Activated naive CD4-positive, alpha-beta T cell treated with anti-CD3 and anti-CD28 coated beads, Interleukin-2, amount 50 U/mL, for 24 hours (primary cell): ENCODE results near the gene DCTPP1.
"Not testable (repeated sequence)": the region's sequence is repeated elsewhere in the genome, so short reads cannot be mapped to it uniquely, and the experiment has no call there.

Experiments used
- H3K27ac Mint-ChIP-seq: one replicate; pipeline ENCODE4 v1.8.0; 2021; ENCODE audit warnings: mild to moderate bottlenecking, mixed read lengths
- H3K27me3 Mint-ChIP-seq: one replicate; pipeline ENCODE4 v1.8.0; 2021; ENCODE audit warnings: mixed read lengths
- H3K36me3 Mint-ChIP-seq: one replicate; pipeline ENCODE4 v1.8.0; 2021; ENCODE audit warnings: mixed read lengths
- H3K4me1 Mint-ChIP-seq: one replicate; pipeline ENCODE4 v1.8.0; 2021; ENCODE audit warnings: mixed read lengths
- H3K4me3 Mint-ChIP-seq: one replicate; pipeline ENCODE4 v1.8.0; 2021; ENCODE audit warnings: mild to moderate bottlenecking, mixed read lengths
- H3K9me3 Mint-ChIP-seq: one replicate; pipeline ENCODE4 v1.8.0; 2021; ENCODE audit warnings: mixed read lengths

Gene DCTPP1

GRCh38 chr16:30429678-30430427, at the start of gene DCTPP1:
DCTPP1 (minus strand) TSS chr16:30430030; CDS start chr16:30429980, 50 bp downstream.
- Mint-ChIP-seq H3K36me3 (peaks cover 12% of the 10 kb centered on the region), H3K4me3 (no peak within 1 kb of the TSS), H3K9me3 (no peaks in the 10 kb centered on the region), H3K27ac (peak within 1 kb of the TSS; percentile 51), H3K27me3 (no peaks in the 10 kb centered on the region), H3K4me1 (peaks cover 27% of the 10 kb centered on the region)

DNA sequence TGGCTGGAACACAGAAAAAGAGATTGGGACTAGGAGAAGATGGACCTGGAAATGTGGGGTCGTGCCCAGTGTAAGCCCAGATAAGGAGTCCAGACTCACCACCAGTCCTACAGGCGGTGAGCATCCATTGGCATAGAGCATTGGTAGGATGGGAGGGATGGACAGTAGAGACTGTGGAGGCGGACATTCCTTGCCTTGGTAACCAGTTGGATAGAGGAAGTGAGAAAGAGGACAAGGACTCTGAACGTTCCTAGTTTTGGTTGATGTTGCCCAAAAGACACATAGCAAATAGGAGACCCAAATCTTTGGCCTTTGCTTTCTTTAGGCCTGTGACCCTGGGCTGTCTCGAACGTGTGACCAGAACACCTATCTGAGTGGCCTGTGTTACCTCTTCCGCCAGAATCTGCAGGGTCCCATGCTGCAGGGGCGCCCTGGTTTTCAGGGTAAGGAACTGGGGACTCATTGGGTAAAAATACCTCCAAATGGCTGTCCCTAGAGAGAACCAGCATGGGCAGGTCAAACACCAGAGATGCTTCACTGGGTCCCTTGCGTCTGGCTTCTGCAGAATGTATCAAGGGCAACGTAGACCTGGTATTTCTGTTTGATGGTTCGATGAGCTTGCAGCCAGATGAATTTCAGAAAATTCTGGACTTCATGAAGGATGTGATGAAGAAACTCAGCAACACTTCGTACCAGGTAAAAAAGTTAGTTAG, 49.1 kb upstream of the DCTPP1 start:
- Mint-ChIP-seq H3K4me3 (no peak overlapping the region), H3K27me3 (no peaks in the 10 kb centered on the region), H3K36me3 (peaks cover 31% of the 10 kb centered on the region), H3K4me1 (peaks cover 68% of the 10 kb centered on the region), H3K27ac (peak overlapping the region; percentile 33), H3K9me3 (no peaks in the 10 kb centered on the region)

DNA sequence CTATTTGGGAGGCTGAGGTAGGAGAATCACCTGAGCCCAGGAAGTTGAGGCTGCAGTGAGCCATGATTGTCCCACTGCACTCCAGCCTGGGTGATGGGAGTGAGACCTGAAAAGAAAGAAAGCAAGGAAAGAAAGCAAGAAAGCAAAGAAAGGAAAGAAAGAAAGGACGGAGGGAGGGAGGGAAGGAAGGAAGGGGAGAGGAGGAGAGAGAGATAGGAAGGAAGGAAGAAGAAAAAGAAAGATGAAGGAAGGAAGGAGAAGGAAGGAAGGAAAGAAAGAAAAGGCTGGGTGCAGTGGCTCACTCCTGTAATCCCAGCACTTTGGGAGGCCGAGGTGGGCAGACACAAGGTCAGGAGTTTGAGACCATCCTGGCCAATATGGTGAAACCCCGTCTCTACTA, 47.9 kb upstream of the DCTPP1 start:
- not testable (repeated sequence) for H3K9me3 Mint-ChIP-seq, H3K4me3 Mint-ChIP-seq, H3K27me3 Mint-ChIP-seq
- H3K4me1 Mint-ChIP-seq = peaks cover 72% of the 10 kb centered on the region
- peak overlapping the region; percentile 68 for H3K27ac Mint-ChIP-seq
- H3K36me3 Mint-ChIP-seq = peaks cover 30% of the 10 kb centered on the region

- Mint-ChIP-seq H3K36me3 (peaks cover 27% of the 10 kb centered on the region), H3K27me3 (no peaks in the 10 kb centered on the region), H3K4me1 (peaks cover 74% of the 10 kb centered on the region), H3K4me3 (no peak overlapping the region), H3K9me3 (no peaks in the 10 kb centered on the region), H3K27ac (no peak overlapping the region)
These were observed 47.2 kb upstream of the DCTPP1 start for GRCh38 chr16:30476991-30477390.

DNA sequence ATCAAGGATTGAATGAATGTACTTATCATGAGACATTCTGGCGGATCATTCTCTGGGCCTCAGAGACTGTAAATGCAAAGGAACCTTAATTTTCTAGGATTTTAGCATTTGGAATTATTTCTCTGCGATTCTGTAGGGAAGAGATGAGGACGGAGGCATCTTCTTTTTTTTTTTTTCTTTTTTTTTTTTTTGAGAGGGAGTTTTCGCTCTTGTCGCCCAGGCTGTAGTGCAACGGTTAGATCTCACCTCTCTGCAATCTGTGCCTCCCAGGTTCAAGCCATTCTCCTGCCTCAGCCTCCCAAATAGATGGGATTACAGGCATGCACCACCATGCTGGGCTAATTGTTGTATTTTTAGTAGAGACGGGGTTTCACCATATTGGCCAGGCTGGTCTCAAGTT, 44.9 kb upstream of the DCTPP1 start:
- H3K9me3 Mint-ChIP-seq = no peaks in the 10 kb centered on the region
- H3K36me3 Mint-ChIP-seq = peaks cover 18% of the 10 kb centered on the region
- H3K4me3 Mint-ChIP-seq = peak overlapping the region; percentile 87
- H3K27me3 Mint-ChIP-seq = no peaks in the 10 kb centered on the region
- H3K27ac Mint-ChIP-seq = peak overlapping the region; percentile 92
- H3K4me1 Mint-ChIP-seq = peaks cover 71% of the 10 kb centered on the region

DNA sequence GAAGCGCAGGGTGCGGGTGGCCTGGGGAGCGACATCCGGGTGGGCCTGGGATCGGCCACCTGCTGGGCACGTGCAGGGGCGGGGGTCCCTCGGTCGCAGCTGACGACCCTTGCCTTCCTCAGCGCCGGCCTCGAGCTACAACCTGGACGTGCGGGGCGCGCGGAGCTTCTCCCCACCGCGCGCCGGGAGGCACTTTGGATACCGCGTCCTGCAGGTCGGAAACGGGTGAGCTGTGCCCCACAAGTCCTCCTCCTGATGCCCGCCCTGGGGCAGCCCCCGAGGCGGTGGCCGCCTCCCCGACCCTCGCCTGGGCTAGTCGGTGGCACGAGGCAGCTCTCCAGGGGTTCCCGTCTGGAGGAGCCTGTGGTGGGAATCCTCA, 44.2 kb upstream of the DCTPP1 start:
- Mint-ChIP-seq H3K27me3 (no peaks in the 10 kb centered on the region), H3K9me3 (no peaks in the 10 kb centered on the region), H3K4me1 (peaks cover 74% of the 10 kb centered on the region), H3K4me3 (peak overlapping the region; percentile 98), H3K27ac (peak overlapping the region; percentile 99), H3K36me3 (peaks cover 18% of the 10 kb centered on the region)

DNA sequence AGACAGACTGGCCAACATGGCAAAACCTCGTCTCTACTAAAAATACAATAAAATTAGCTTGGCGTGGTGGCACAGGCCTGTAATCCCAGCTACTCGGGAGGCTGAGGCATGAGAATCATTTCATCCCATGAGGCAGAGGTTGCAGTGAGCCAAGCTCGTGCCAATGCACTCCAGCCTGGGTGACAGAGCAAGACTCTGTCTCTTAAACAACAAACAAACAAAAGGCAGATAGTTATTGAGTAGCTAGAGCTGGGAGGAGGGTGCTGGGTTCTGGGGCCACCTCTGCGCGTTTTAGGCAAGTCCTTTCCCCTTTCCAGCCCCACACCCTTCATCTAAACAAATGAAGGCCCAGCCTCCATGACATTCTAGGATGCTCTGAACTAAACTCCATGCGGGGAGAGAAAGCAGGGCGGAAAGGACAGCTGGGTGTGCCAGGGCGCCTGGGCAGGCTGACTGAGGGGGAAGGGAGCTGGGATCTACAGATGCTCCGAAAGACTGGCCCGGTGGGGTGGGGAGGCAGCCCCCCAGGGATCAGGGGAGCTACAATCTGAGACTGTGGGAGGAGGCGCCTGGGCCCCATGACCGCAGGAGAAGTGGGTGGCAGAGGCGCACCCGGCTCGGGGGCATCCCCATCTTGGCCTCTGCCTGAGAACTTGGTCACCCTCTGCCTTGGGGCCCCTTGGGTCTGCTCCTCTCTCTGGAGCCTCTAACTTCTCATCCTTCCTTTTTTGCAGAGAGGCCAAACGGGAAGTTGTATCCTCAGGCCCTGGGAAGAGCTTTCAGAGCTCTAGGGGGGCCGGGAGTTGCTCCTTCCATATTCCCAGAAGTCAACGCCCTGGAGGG, 43.6 kb upstream of the DCTPP1 start:
- peaks cover 70% of the 10 kb centered on the region for H3K4me1 Mint-ChIP-seq
- no peaks in the 10 kb centered on the region for H3K9me3 Mint-ChIP-seq
- H3K4me3 Mint-ChIP-seq = peak overlapping the region; percentile 98
- no peaks in the 10 kb centered on the region for H3K27me3 Mint-ChIP-seq
- H3K36me3 Mint-ChIP-seq = peaks cover 16% of the 10 kb centered on the region
- peak overlapping the region; percentile 99 for H3K27ac Mint-ChIP-seq

DNA sequence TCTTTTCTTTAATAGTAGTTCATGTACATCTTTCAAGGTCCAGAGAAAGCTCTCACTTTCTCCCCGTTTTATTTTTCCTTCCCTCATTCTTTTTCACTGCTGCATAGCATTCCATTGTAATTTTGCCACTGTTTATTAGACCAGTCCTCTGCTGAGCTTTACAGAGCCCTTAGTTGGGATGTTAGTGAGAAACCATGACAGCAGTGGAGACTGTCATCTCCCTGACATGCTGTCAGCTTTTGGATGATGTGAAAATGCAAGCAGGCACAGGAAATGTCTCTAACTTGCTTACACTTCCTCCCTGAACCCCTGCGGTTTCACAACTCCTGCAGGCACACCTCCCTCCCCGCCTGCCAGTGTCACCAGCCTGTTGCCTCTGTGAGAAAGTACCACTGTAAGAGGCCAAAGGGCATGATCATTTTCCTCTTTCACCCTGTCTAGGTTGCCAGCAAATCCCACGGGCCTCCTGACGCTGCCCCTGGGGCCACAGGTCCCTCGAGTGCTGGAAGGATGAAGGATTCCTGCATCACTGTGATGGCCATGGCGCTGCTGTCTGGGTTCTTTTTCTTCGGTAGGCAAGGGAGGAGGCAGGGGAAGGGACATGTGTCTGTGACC, 42.6 kb upstream of the DCTPP1 start, which contains the start of gene ITGAL:
Gene ITGAL, plus strand, starts transcription at position 415 of the 615 bp plus-strand sequence. Its CDS starts 96 bp downstream, at position 511.
- peaks cover 13% of the 10 kb centered on the region for H3K36me3 Mint-ChIP-seq
- peaks cover 69% of the 10 kb centered on the region for H3K4me1 Mint-ChIP-seq
- H3K9me3 Mint-ChIP-seq = no peaks in the 10 kb centered on the region
- H3K27me3 Mint-ChIP-seq = no peaks in the 10 kb centered on the region
- peak within 1 kb of the TSS; percentile 99 for H3K27ac Mint-ChIP-seq
- H3K4me3 Mint-ChIP-seq = peak within 1 kb of the TSS; percentile 98

- no peak overlapping the region for H3K27ac Mint-ChIP-seq
- H3K4me3 Mint-ChIP-seq = peak overlapping the region; percentile 74
- H3K27me3 Mint-ChIP-seq = no peaks in the 10 kb centered on the region
- H3K4me1 Mint-ChIP-seq = peaks cover 68% of the 10 kb centered on the region
- H3K9me3 Mint-ChIP-seq = no peaks in the 10 kb centered on the region
- H3K36me3 Mint-ChIP-seq = peaks cover 10% of the 10 kb centered on the region
These were observed 40.8 kb upstream of the DCTPP1 start for GRCh38 chr16:30470632-30470995.

DNA sequence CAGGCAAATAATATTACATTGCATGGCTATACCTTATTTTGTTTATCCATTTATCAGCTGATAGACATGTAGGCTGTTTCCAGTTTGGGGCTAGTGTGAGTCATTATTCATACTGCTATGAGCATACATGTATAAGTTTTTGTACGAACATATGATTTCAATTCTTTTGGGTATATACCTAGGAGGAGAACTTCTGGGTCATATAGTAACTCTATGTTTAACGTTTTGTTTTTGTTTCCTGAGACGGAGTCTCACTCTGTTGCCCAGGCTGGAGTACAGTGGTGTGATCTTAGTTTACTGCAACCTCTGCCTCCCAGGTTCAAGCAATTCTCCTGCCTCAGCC, 40.3 kb upstream of the DCTPP1 start:
- peaks cover 65% of the 10 kb centered on the region for H3K4me1 Mint-ChIP-seq
- H3K27me3 Mint-ChIP-seq = no peaks in the 10 kb centered on the region
- peak overlapping the region; percentile 74 for H3K4me3 Mint-ChIP-seq
- H3K27ac Mint-ChIP-seq = peak overlapping the region; percentile 99
- no peaks in the 10 kb centered on the region for H3K9me3 Mint-ChIP-seq
- H3K36me3 Mint-ChIP-seq = peaks cover 7% of the 10 kb centered on the region

DNA sequence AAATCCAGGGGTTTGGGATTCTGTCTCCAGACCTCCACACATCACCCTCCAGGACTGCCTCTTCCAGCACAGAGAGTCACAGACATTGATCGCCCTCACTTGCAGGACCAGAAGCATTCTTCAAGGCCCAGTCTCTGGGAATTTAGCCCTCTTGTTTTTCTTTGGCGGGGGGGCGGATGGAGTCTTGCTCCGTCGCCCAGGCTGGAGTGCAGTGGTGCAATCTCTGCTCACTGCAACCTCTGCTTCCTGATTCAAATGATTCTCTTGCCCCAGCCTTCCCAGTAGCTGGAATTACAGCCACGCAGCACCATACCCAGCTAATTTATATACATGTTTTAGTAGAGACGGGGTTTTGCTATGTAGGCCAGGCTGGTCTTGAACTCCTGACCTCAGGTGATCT, 34.2 kb upstream of the DCTPP1 start:
- H3K27me3 Mint-ChIP-seq = no peaks in the 10 kb centered on the region
- no peak overlapping the region for H3K27ac Mint-ChIP-seq
- H3K9me3 Mint-ChIP-seq = no peaks in the 10 kb centered on the region
- peaks cover 42% of the 10 kb centered on the region for H3K4me1 Mint-ChIP-seq
- no peaks in the 10 kb centered on the region for H3K36me3 Mint-ChIP-seq
- no peak overlapping the region for H3K4me3 Mint-ChIP-seq

- not testable (repeated sequence) for H3K36me3 Mint-ChIP-seq, H3K27ac Mint-ChIP-seq
- peaks cover 57% of the 10 kb centered on the region for H3K4me1 Mint-ChIP-seq
These were observed 31.6 kb upstream of the DCTPP1 start for GRCh38 chr16:30461426-30461825.

DNA sequence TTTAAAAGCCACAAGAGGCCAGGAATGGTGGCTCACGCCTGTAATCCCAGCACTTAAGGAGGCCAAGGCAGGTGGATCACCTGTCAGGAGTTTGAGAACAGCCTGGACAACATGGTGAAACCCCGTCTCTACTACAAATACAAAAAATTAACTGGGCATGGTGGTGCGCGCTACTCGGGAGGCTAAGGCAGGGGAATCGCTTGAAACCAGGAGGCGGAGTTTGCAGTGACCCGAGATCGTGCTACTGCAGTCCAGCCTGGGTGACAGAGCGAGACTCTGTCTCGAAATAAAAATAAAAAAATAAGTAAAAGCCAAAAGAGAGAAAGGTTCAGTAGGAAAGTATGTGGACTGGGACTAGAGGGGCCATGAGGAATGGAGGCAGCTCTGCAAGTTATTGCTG, 29.6 kb upstream of the DCTPP1 start:
- no peaks in the 10 kb centered on the region for H3K9me3 Mint-ChIP-seq
- peak overlapping the region; percentile 68 for H3K4me3 Mint-ChIP-seq
- H3K36me3 Mint-ChIP-seq = no peaks in the 10 kb centered on the region
- H3K27me3 Mint-ChIP-seq = no peaks in the 10 kb centered on the region
- H3K4me1 Mint-ChIP-seq = peaks cover 50% of the 10 kb centered on the region
- H3K27ac Mint-ChIP-seq = peak overlapping the region; percentile 35

More at GRCh38 chr16:30461426-30461825, 31.6 kb upstream of the DCTPP1 start:
- H3K27me3 Mint-ChIP-seq, H3K4me3 Mint-ChIP-seq, H3K9me3 Mint-ChIP-seq: not testable (repeated sequence)

- H3K36me3 Mint-ChIP-seq = no peaks in the 10 kb centered on the region
These were observed 28.9 kb upstream of the DCTPP1 start for GRCh38 chr16:30458561-30459394.

More at GRCh38 chr16:30458561-30459394, 28.9 kb upstream of the DCTPP1 start:
- Mint-ChIP-seq H3K27ac (peak overlapping the region; percentile 91), H3K27me3 (no peaks in the 10 kb centered on the region), H3K4me3 (peak overlapping the region; percentile 68), H3K4me1 (peaks cover 57% of the 10 kb centered on the region), H3K9me3 (no peaks in the 10 kb centered on the region)
